HG03095 (cell line): Measurements from ENCODE around the gene RASL10A.
"Not testable (repeated sequence)": the region's sequence is repeated elsewhere in the genome, so short reads cannot be mapped to it uniquely, and the experiment has no call there.

Source experiments
- ATAC-seq: cut with Tn5 transposase; IDR thresholded peaks from one replicate; pipeline ENCODE4 v1.9.1; 2021; ENCODE audit warnings: moderate library complexity; ENCODE audit not compliant: unreplicated experiment

The RASL10A gene

GRCh38 chr22:29315286-29316140 lies at the start of gene RASL10A:
Gene RASL10A, minus strand, starts transcription at chr22:29315697. Its CDS starts 451 bp downstream, at chr22:29315246.
- no peak for ATAC-seq

- ATAC-seq, result no peak
Observed at GRCh38 chr22:29359469-29359868, 44.0 kb upstream of the RASL10A start.

GRCh38 chr22:29357193-29357890 lies 41.8 kb upstream of the RASL10A start:
- not testable (repeated sequence) for ATAC-seq

GRCh38 chr22:29353860-29354259 lies 38.4 kb upstream of the RASL10A start:
- ATAC-seq, result no peak

GRCh38 chr22:29353286-29353685 lies 37.8 kb upstream of the RASL10A start:
- no peak for ATAC-seq

GRCh38 chr22:29352778-29353177 lies 37.3 kb upstream of the RASL10A start:
- ATAC-seq, result no peak

- no peak for ATAC-seq
Observed at GRCh38 chr22:29351891-29352290, 36.4 kb upstream of the RASL10A start.

- ATAC-seq, result no peak
Observed at GRCh38 chr22:29351042-29351441, 35.5 kb upstream of the RASL10A start.

- no peak for ATAC-seq
Observed at GRCh38 chr22:29348956-29349355, 33.5 kb upstream of the RASL10A start.

GRCh38 chr22:29348041-29348440 lies 32.5 kb upstream of the RASL10A start:
- ATAC-seq, result no peak

GRCh38 chr22:29346659-29347058 lies 31.2 kb upstream of the RASL10A start:
- ATAC-seq, result no peak

GRCh38 chr22:29345932-29346331 lies 30.4 kb upstream of the RASL10A start:
- ATAC-seq, result no peak

GRCh38 chr22:29344889-29345288 lies 29.4 kb upstream of the RASL10A start:
- not testable (repeated sequence) for ATAC-seq

- no peak for ATAC-seq
Observed at GRCh38 chr22:29344137-29344536, 28.6 kb upstream of the RASL10A start.

GRCh38 chr22:29343313-29343805 lies 27.9 kb upstream of the RASL10A start:
- ATAC-seq, result no peak

- ATAC-seq, result no peak
Observed at GRCh38 chr22:29342577-29343312, 27.2 kb upstream of the RASL10A start.

GRCh38 chr22:29342177-29342576 lies 26.7 kb upstream of the RASL10A start:
- ATAC-seq, result no peak

GRCh38 chr22:29341849-29342127 lies 26.3 kb upstream of the RASL10A start:
- no peak for ATAC-seq

- ATAC-seq, result no peak
Observed at GRCh38 chr22:29341056-29341848, 25.8 kb upstream of the RASL10A start.

- ATAC-seq, result no peak
Observed at GRCh38 chr22:29340566-29340965, 25.1 kb upstream of the RASL10A start.
